GM18519 (cell line): Measurements from ENCODE around the gene CAV2.
"Not testable (repeated sequence)": the region's sequence is repeated elsewhere in the genome, so short reads cannot be mapped to it uniquely, and the experiment has no call there.

ENCODE experiments used
- ATAC-seq: cut with Tn5 transposase; IDR thresholded peaks from one replicate; pipeline ENCODE4 v1.9.1; 2021; ENCODE audit warnings: mild to moderate bottlenecking, moderate library complexity; ENCODE audit not compliant: unreplicated experiment, low FRiP score

Gene CAV2, protein sequence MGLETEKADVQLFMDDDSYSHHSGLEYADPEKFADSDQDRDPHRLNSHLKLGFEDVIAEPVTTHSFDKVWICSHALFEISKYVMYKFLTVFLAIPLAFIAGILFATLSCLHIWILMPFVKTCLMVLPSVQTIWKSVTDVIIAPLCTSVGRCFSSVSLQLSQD

DNA sequence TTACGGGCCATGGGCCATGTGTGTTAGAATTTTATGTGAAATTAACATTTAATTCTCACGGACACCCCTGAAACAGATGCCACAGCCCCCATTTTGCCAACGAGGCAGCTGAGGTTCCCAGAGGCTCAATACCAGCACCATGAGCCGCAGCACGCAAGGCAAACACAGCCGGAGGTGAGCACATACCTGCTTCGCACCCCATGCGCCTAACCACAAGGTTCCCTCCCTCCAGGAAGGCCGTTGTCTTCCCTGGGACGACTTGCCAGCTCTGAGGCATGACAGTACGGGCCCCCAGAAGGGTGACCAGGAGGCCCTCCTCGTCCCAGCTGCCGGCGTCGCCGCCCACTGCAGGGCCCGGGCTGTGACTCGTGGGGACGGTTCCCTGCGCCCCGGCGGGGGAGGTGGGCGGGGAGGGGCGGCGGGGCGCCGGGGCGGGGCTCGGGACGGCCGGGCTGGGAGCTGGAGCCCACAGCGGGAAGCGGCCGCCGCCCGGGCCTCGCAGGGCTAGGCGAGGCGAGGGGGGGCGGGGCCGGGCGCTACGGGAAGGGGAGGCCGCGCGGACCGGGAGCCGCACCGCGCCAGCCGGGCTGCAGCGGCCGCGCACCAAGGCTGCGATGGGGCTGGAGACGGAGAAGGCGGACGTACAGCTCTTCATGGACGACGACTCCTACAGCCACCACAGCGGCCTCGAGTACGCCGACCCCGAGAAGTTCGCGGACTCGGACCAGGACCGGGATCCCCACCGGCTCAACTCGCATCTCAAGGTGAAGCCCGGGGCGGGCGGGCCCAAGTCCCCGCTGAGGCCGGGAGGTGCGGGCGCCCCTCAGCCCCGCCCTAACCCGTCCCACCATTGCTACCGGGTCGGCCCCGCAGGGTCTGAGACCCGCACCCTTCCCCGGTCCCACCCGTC lies at the start of gene CAV2:
CAV2 (plus strand) TSS at position 571 of the 910 bp plus-strand sequence; CDS start at position 615, 44 bp downstream.
- no peak for ATAC-seq

DNA sequence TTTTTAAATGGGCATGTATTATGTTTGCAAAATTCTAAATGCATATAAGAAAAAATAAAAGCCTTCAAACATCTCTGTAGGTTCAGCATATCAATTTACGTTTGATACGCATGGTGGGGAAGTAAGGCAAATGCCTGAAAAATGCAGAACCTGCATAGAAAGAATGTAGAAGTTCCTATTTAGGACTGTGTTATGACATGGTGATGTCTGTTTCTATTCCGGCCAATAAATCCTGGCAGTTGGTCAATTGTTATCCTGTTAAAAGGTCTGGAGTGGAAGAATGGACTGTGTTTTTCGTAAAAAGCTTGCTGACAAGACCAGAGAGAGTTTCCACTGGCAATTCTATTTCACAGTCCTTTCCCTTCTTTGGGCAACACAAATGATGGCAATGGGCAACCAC lies 49.6 kb upstream of the CAV2 start:
- ATAC-seq, result no peak

GRCh38 chr7:116451957-116452729 lies 47.4 kb upstream of the CAV2 start:
- ATAC-seq, result no peak

DNA sequence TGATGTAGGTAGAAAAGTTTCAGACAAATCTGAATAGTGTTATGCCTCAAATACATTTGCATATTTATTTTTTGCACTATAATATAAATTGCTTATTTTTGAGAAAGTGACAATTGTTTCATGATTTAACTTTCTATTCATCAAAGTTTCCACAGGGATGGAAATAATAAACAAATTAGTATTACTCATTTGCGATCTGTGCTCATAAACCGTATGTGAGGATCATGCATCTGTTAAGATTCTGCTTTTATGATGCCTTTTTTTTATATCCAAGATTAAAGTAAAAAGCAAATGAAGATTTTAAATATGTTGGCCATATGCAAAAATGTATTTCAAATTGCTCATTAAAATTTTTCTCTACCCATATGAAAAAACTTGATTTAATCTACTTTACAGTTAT lies 45.2 kb upstream of the CAV2 start:
- ATAC-seq, result no peak

GRCh38 chr7:116455009-116455408 lies 44.5 kb upstream of the CAV2 start:
- no peak for ATAC-seq

GRCh38 chr7:116455499-116455898 lies 44.0 kb upstream of the CAV2 start:
- ATAC-seq, result no peak

DNA sequence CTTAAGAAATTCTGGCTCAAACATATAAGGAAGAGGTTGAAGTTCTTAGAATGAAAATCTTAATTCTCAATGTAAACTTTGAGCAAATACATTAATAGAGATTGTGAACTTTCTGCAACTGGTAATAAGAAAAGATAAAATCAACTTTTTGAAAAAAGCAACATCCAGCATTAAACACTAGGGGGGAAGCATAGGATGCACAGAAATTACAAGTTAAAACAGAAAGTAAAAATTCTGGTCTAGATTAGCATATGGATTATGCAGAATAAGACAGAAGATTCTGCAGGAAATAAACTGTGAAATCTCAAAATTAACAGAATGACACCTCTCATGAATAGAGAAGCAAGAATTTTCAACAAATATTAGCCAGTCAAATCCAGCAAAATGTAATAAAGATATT lies 38.0 kb upstream of the CAV2 start:
- no peak for ATAC-seq

- no peak for ATAC-seq
These were observed 35.6 kb upstream of the CAV2 start for GRCh38 chr7:116463956-116464355.

DNA sequence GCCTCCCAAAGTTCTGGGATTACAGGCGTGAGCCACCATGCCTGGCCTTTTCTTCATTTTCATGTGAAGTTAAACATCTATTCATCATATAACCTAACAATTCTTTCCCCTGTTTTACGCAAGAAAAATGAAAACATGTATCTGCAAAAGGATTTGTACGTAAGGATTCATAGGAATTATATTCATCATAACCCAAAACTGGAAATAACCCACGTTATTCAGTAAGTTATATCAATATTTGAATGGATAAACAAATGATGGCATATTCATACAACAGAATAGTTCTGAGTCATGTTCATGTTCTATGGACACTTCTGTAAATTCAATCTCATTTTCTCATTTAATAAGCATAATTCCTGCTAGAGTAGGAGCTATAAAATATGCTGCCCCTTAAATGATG lies 35.2 kb upstream of the CAV2 start:
- ATAC-seq, result no peak

DNA sequence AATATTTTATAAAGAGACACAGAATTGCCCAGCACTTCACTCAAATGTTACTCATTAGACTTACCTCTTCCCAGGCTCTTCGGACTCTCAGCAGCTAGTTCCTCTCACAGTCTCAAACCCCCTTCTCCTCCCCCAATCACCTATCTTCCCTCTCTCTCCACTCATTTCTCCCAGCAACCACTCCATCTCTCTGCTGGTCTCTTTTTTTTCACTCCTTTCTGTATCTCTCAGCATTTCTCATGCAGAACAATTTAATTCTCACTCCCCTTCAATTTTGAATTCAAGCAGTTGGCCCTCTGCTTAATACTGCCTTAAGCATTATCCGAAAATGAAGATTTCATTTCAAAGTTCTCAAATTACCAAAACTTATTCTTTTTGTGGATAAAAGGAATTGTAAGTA lies 34.4 kb upstream of the CAV2 start:
- ATAC-seq, result no peak

GRCh38 chr7:116468534-116468933 lies 31.0 kb upstream of the CAV2 start:
- ATAC-seq, result no peak

DNA sequence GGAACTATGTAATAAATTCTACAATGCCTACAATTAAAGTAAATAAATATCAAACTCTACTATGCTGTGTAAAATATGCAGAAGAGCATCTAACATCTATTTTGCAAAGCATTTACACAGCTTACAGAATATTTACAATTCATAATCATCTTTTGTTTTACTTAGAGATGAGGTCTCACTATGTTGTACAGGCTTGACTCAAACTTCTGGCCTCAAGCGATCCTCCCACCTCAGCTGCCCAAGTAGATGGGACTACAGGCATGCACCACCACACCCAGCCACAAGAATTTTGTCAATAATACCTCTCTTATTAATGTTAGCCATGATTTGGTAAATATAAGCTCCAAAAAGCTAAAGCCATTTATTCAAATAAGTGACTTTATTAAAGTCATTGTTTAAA lies 21.9 kb upstream of the CAV2 start:
- ATAC-seq, result no peak

DNA sequence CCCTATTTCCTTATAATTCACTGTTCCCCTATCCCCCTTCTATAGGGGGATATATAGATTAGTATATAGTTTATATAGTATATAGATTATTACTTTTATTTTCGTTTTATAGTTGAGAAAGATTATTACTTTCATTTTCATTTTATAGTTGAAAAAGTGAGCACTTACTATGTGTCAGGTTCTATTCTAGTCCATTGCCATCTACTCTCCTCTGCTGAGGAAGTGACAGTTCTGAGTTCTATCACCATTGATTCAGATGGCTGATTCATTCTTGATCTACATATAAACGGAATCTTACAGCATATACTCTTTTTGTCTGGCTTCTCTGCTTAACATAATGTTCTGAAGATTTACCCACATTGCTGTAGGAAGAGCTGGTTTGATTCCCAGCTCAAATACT lies 20.7 kb upstream of the CAV2 start:
- no peak for ATAC-seq

- ATAC-seq, result no peak
These were observed 16.1 kb upstream of the CAV2 start for GRCh38 chr7:116483271-116483942.

DNA sequence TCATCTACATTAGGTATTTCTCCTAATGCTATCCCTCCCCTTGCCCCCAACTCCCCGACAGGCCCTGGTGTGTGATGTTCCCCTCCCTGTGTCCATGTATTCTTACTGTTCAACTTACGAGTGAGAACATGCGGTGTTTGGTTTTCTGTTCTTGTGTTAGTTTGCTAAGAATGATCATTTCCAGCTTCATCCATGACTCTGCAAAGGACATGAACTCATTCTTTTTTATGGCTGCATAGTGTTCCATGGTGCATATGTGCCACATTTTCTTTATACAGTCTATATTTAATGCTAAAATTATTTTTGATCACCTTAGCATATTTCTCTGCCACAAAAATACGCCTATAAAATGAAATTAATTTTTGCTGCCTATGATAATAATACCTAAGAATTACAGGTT lies 15.1 kb upstream of the CAV2 start:
- ATAC-seq, result not testable (repeated sequence)

DNA sequence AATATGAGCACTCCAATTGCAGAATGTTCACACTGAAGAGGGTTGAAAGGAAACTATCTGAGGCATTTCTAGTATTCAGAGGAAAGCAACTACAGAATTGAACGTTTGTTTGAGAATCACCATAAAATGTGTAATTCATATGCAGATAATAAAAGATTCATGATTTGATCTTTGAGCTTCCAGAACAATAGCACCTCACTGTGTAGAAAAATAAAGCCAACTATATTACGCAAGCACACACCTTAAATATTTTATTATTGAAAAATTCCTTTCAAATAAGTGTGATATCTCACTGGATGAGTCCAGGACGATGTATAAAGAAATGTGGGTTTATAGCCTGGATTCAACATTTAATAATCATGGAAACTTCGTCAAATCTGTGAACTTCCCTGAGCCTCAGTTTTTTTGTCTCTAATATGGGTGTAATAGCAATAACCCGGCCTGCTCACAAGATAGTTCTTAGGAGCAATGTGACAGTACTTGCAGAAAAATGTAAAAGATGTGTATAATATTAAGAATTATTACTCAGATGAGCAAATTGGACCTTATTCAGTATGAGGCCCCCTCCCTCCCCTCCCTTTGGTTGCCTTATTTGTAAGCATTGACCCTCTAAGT lies 11.5 kb upstream of the CAV2 start:
- no peak for ATAC-seq

DNA sequence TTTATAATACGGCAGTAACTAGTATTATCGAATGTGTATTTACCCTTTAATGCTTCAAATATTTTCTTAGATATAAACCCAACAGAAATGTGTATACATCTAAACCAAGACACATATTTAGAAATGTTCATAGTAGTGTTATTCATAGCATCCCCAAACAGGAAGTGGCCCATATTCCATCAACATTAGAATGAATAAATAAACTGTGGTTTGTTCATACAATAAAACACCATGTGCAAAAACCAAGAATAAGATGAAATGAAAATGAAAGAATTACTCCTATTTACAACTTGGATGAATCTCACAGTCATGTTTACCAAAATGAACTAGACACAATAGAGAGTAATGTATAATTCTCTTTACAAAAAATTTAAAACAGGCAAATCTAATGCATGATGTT lies 9.2 kb upstream of the CAV2 start:
- ATAC-seq, result no peak

DNA sequence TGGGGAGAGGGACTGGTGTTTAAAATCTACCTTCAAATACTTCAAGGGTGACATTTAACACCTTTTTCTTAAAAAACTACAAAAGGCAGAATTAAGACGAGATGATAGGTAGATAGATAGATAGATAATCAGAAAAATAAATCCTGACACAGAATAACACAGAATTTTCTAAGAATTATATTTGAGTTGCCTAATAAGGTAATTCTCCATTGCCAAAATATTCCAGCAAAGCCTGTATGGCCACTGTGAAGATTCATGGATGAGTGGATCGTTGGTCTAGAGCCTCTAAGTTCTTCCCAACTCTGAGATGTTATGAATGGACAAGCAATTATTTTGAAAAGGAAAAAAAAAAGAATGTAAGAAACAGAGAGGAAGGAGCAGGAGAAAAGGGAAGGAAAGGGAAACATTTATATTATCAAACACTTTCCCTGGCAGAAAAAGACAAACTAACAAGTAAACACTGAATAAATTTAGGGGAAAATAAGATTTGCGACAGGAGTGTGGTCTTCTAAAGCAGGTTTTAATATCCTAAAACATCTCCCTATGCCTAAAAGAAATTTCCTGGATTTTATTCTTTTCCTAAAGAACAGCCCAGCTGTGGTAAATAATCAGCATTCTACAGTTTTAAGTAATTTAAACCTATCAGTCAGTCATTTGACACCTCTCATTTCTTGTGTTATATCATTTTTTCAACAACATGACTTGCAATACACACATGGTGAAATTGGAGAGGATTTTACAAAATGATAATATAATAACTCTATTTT lies 7.5 kb upstream of the CAV2 start:
- ATAC-seq, result no peak

GRCh38 chr7:116492654-116493109 lies 6.9 kb upstream of the CAV2 start:
- no peak for ATAC-seq

DNA sequence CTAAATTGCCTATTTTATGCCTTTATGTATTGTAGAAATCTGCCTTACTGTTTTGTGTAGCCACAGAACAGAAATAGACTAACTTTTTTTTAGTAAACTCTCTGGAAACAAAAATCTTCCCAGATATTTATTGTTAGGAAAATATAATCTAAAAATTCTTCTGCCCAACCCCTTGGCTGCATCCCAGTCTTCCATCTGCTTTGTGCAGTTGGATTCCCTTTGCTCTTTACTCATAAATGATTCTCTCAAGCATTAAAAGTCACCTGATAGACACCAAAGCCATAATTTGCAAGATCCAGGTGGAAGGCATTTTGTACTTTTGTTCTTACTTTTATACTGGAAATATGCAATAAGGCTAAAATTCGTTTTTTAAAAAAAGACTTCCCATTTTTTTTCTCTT lies 6.1 kb upstream of the CAV2 start:
- ATAC-seq, result no peak
